WTC11 (cell line): ENCODE data around the gene HLA-A.

Source experiments
- CREB1 ChIP-seq: sonication (generic); formaldehyde crosslinking; IDR thresholded peaks from 2 replicates; pipeline ENCODE4 v1.8.0; 2023; ENCODE audit warnings: mild to moderate bottlenecking, missing genetic modification reagents
- JUN ChIP-seq: sonication (generic); formaldehyde crosslinking; IDR thresholded peaks from 2 replicates; pipeline ENCODE4 v1.8.0; 2023; ENCODE audit warnings: mild to moderate bottlenecking, missing genetic modification reagents
- NR2C2 ChIP-seq: sonication (generic); formaldehyde crosslinking; IDR thresholded peaks from 2 replicates; pipeline ENCODE4 v1.8.0; 2022; ENCODE audit warnings: mild to moderate bottlenecking, missing genetic modification reagents
- RELA ChIP-seq: sonication (generic); formaldehyde crosslinking; IDR thresholded peaks from 2 replicates; pipeline ENCODE4 v1.8.1; 2022; ENCODE audit warnings: missing genetic modification reagents, mild to moderate bottlenecking, borderline replicate concordance
- SP1 ChIP-seq: sonication (generic); formaldehyde crosslinking; conservative IDR thresholded peaks from 2 replicates; pipeline ENCODE4 v1.8.1; 2022; ENCODE audit warnings: missing genetic modification reagents
- TF ChIP-seq, protein P1 (sequence below): sonication (generic); formaldehyde crosslinking; IDR thresholded peaks from 2 replicates; pipeline ENCODE4 v1.8.0; 2022; ENCODE audit warnings: mild to moderate bottlenecking, missing genetic modification reagents
- TF ChIP-seq, protein P2 (sequence below): fragments of 200-600 bp; IDR thresholded peaks from 2 replicates; pipeline ENCODE4 v1.8.0; 2022; ENCODE audit warnings: antibody characterized with exemption
- TF ChIP-seq, protein P3 (sequence below): sonication (generic); formaldehyde crosslinking; IDR thresholded peaks from 2 replicates; pipeline ENCODE4 v1.8.1; 2023; ENCODE audit warnings: mild to moderate bottlenecking, missing genetic modification reagents, moderate library complexity
- TF ChIP-seq, protein P4 (sequence below): sonication (generic); formaldehyde crosslinking; IDR thresholded peaks from 2 replicates; pipeline ENCODE4 v1.8.1; 2022; ENCODE audit warnings: low read depth, missing genetic modification reagents, borderline replicate concordance

DNA sequence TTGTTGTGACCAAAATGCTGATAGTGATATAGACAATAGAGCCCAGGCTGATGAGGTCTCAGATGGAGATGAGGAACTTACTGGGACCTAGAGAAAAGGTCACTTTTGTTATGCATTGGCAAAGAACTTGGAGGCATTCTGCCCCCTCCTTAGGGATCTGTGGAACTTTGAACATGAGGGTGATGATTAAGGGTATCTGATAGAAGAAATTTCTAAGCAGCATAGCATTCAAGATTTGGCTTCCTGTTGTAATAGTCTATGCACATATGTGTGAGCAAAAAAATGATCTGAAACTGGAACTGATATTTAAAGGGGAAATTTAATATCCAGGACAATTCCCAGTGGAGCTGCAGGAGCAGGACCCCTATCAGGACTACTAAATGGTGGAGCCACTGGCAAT, 17.1 kb downstream of the HLA-A start:
- TF ChIP-seq, protein P1, sequence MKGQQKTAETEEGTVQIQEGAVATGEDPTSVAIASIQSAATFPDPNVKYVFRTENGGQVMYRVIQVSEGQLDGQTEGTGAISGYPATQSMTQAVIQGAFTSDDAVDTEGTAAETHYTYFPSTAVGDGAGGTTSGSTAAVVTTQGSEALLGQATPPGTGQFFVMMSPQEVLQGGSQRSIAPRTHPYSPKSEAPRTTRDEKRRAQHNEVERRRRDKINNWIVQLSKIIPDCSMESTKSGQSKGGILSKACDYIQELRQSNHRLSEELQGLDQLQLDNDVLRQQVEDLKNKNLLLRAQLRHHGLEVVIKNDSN (CRISPR knock-in tag) = no peak
- no peak for TF ChIP-seq NR2C2 (CRISPR knock-in tag)
- TF ChIP-seq, protein P2, sequence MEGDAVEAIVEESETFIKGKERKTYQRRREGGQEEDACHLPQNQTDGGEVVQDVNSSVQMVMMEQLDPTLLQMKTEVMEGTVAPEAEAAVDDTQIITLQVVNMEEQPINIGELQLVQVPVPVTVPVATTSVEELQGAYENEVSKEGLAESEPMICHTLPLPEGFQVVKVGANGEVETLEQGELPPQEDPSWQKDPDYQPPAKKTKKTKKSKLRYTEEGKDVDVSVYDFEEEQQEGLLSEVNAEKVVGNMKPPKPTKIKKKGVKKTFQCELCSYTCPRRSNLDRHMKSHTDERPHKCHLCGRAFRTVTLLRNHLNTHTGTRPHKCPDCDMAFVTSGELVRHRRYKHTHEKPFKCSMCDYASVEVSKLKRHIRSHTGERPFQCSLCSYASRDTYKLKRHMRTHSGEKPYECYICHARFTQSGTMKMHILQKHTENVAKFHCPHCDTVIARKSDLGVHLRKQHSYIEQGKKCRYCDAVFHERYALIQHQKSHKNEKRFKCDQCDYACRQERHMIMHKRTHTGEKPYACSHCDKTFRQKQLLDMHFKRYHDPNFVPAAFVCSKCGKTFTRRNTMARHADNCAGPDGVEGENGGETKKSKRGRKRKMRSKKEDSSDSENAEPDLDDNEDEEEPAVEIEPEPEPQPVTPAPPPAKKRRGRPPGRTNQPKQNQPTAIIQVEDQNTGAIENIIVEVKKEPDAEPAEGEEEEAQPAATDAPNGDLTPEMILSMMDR = no peak
- TF ChIP-seq SP1 (CRISPR knock-in tag) = no peak
- no peak for TF ChIP-seq RELA (CRISPR knock-in tag)
- TF ChIP-seq, protein P3, sequence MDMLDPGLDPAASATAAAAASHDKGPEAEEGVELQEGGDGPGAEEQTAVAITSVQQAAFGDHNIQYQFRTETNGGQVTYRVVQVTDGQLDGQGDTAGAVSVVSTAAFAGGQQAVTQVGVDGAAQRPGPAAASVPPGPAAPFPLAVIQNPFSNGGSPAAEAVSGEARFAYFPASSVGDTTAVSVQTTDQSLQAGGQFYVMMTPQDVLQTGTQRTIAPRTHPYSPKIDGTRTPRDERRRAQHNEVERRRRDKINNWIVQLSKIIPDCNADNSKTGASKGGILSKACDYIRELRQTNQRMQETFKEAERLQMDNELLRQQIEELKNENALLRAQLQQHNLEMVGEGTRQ (CRISPR knock-in tag) = no peak
- no peak for TF ChIP-seq JUN (CRISPR knock-in tag)
- no peak for TF ChIP-seq CREB1 (CRISPR knock-in tag)
- TF ChIP-seq, protein P4, sequence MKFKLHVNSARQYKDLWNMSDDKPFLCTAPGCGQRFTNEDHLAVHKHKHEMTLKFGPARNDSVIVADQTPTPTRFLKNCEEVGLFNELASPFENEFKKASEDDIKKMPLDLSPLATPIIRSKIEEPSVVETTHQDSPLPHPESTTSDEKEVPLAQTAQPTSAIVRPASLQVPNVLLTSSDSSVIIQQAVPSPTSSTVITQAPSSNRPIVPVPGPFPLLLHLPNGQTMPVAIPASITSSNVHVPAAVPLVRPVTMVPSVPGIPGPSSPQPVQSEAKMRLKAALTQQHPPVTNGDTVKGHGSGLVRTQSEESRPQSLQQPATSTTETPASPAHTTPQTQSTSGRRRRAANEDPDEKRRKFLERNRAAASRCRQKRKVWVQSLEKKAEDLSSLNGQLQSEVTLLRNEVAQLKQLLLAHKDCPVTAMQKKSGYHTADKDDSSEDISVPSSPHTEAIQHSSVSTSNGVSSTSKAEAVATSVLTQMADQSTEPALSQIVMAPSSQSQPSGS (CRISPR knock-in tag) = no peak
